Measurements from ENCODE around the gene EFNA5.

The EFNA5 gene

DNA sequence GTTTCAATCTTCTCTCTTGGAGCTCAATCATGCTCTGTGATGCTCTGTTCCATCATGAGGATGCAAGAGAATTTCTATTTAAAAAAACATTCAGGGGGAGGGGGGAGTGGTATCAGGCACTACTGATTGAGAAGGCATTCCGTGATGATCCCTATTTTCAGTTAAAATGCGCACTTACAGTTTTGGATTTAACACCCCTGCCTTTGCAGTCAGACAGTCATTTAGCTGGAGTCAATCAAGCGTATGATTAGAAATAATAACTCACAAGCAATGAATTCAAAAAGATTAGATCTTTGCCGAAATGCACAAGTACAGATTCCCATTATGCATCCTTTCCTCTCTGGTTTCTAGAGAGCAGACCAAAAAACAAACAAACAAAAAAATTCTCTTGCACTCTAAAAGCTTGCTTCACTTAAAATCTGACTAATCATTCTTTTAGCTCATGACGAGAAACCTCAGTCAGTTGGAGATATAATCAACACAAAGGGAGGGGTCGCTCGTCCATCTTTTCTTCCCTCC, 55.4 kb downstream of the EFNA5 start:
- no peak for DNase-seq
- intact Hi-C loops (cut with DNase I) = no loop called here

GRCh38 chr5:107612541-107612940, 58.2 kb downstream of the EFNA5 start:
- no peak for DNase-seq
- intact Hi-C loops (cut with DNase I) = no loop called here

DNA sequence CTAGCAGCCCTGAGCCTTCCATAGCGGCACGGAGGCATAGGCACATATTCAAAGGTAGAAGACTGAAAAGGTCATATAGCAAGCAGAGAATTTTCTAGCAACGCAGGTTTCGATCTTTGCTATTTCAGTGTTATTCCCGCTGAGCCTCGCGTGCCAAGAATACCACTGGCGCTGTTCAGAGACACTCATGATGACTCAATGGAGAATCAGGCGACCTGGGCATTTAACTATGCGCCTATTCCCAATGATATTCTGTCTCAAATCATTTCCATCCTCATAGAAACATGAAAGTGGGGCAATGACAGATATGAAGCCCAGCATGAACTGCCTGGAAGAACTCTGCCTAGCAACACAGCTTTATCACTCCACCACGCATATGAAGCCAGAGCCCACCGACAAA, 59.9 kb downstream of the EFNA5 start:
- intact Hi-C loops (cut with DNase I) = no loop called here
- no peak for DNase-seq

- peak in 9 of 42 donors; percentile 8 to 57 (median 26) for DNase-seq
- intact Hi-C loops (cut with DNase I) = no loop called here
These were observed 62.9 kb downstream of the EFNA5 start for GRCh38 chr5:107607671-107608345.

GRCh38 chr5:107607196-107607595, 63.5 kb downstream of the EFNA5 start:
- intact Hi-C loops (cut with DNase I) = no loop called here
- no peak for DNase-seq

DNA sequence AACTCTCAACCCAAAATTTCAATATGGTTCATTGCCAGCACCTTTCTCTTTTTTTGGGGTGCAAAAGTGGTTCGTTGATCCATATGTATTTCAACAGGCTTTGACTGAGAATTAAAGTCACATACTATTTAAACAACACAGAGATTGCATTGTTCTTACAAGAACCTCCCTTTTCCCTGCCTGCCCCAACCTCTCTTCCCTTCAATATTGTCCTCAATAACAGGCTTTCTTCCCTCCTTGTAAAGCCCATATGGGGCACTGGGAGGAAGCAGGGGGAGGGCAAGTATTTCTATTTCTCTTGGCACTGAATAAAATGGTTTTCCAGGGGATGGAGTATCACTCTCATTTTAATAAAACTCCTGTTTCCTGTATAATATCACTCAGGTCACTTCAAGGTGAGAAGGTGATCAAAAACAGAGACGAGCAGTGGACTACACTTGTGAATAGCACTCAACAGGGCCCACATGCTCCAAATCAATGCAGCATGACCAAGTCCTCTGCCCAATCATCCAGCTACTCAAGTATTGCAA, 65.1 kb downstream of the EFNA5 start:
- no peak for DNase-seq
- intact Hi-C loops (cut with DNase I) = no loop called here

GRCh38 chr5:107604990-107605389, 65.7 kb downstream of the EFNA5 start:
- intact Hi-C loops (cut with DNase I) = no loop called here
- DNase-seq = no peak

- intact Hi-C loops (cut with DNase I) = no loop called here
- no peak for DNase-seq
These were observed 66.4 kb downstream of the EFNA5 start for GRCh38 chr5:107604146-107604910.

DNA sequence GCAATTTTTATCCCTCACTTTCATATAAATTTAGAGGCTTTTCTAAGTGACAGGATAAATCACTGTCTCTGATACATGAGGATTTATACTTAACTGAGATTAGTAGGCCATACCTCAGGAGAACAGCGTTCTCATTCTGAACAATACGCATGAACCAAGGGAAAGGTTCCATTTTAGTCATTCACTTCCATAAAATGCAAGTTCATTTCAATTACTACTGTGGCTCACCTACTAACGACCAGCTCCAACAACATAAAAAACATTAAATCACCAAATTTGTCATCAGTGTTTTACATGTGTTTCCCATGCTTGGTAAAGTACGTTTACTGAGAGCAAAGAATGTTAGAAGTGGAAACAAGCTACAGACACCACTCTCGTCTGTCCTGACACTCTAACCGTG, 67.4 kb downstream of the EFNA5 start:
- intact Hi-C loops (cut with DNase I) = no loop called here
- DNase-seq = no peak

GRCh38 chr5:107602896-107603295, 67.8 kb downstream of the EFNA5 start:
- no peak for DNase-seq
- intact Hi-C loops (cut with DNase I) = no loop called here

- DNase-seq = no peak
- intact Hi-C loops (cut with DNase I) = no loop called here
These were observed 69.7 kb downstream of the EFNA5 start for GRCh38 chr5:107601076-107601475.

- intact Hi-C loops (cut with DNase I) = no loop called here
These were observed 71.8 kb downstream of the EFNA5 start for GRCh38 chr5:107598958-107599357.

DNA sequence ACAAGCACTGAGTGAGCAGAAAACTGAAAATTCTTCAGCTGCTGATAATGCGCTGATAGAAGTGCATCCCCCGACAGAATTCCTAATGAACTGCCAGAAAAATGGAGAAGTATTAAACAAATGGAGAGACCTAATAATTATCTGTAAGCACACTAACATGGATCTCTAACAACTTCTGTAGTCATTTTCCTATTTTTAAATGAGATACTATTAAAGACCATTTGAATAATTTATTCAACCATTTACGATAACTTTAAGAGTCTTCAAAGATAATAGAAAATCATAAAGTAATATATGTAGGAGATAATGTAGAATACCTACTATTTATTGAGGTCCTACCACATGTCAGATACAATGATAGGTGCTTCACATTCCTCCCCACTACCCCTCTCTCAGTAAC, 72.9 kb downstream of the EFNA5 start:
- intact Hi-C loops (cut with DNase I) = no loop called here
- no peak for DNase-seq

More at GRCh38 chr5:107598958-107599357, 71.8 kb downstream of the EFNA5 start:
- no peak for DNase-seq

DNA sequence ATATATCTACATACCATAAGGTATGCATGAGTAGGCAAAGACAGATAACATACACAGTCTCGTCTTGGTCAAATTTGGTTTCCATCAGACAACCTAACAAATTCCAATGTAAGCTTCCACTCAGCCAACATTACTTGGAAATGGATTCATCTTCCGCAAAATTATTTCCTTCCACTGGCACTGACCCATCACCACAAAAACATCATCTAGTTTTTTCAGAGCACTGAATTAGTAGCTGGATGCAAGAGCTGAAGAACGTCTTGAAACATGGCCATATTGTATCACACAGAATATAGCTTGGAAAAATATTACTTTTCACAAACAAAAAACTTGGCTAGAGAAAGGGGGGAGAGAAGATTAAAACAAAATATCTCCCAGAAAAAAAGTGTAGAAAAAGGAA, 73.5 kb downstream of the EFNA5 start:
- intact Hi-C loops (cut with DNase I) = no loop called here
- no peak for DNase-seq

DNA sequence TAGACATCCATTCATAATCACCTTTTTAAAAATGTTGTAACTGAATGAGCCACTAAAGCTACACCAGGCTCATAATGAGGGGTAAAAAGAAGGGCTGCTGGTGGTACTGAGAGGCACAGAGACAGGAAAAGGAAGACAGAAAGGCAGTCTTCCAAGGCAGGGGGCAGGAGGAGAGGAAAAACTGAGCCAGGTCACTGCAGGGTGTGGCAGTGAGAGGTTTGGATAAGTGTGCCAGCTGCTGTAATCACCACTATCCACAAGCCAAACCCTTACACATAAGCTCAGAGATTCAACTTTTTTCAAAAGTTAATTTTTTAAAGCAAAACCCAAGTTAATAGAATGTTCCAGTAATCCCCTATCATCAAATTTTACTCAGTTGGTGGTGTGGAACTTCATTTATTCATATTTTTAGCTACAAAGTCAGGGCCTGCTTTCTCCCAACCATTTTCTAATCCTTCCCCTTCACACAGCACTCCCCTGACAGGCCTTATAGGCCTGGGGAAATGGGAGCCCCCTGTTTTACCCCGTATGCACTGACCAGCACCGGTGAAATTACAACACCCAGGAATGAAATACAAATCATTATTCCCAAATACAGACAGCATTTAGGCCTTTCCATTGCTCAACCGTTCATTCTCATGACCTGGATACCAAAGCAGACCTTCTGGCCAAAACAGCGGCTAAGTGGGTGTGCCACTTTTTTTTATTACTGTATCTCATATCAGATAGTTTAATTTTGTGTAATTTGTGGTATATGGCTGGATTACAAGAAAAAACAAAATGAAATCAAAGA, 76.3 kb downstream of the EFNA5 start:
- DNase-seq = no peak

GRCh38 chr5:107593009-107593408, 77.7 kb downstream of the EFNA5 start:
- DNase-seq = no peak
- intact Hi-C loops (cut with DNase I) = no loop called here

More for the DNA sequence above, 76.3 kb downstream of the EFNA5 start:
- intact Hi-C loops (cut with DNase I) = no loop called here

DNA sequence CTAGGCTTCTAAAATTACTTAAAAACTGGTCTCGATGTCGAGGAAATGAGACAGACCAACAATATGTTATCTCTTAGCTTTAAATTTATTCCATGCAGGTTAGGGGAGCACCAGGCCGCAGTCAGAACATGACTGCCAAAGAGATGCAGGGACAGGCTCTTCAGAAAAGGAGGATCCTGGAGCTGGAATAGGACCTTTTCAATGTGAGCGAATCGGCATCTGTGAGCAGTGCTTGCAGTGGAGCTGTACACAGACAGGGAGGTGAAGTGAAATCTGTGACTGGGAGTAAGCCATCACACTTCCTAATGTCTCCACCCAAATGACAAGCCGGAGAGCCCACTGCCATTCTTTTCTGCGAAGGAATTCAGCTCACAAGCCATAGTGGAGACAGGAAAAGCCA, 78.2 kb downstream of the EFNA5 start:
- DNase-seq = no peak
- intact Hi-C loops (cut with DNase I) = no loop called here

DNA sequence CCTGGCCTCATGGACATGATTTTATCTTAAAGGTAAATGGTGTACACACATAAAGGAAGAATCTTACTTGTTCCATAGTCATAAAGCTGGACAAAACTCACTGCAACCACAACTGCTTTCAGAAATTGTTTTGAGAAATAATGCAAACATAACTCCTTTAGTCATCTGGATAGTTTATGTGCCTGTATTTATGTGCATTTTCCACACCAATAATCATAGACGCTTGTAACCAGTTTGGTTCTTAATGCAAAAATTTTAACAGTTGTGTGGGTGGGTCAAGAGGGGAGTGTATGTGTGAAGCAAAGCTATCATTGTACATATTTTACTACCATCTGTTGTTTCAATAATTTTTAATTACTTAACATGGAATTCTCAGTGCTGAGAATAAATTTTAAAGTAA, 80.1 kb downstream of the EFNA5 start:
- DNase-seq = no peak
- intact Hi-C loops (cut with DNase I) = no loop called here

DNA sequence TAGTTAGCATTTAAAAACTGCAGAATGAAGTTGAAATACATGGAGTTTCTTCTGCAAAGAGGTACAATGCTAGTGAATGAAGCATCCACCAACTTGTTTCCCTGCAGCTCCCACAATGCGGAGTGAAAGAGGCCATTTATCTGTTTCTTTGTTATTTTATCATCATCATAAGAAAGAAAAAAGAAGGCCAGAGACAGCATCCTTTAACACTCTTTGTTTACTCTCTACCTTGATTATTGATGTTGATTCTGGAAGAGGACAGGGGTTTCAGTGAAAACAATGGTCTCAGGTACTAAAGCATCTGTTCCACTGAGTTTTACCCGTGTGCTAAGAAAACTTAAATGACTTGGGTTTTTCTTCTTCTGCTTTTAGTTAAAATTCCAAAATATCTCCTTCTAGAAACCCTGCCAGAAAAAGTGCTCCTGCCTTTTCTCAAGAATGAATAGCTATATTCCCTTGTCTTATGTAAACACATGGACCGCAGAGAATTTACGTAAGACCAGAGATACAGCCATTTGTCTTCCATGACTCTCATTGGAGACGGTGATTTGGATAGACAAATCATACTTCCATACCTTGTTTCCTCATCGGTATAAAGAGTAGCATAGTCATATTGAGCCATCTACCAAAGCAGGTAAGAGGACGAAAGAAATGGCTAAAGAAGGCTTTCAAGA, 81.1 kb downstream of the EFNA5 start:
- DNase-seq = peak in 1 of 42 donors; percentile 7
- intact Hi-C loops (cut with DNase I) = no loop called here

All from head of caudate nucleus (tissue), 42 donors.